ENCODE data around the gene XPNPEP3.
"Not testable (repeated sequence)": the region's sequence is repeated elsewhere in the genome, so short reads cannot be mapped to it uniquely, and the experiment has no call there.

XPNPEP3 gene

GRCh38 chr22:40862013-40862412 lies 5.1 kb downstream of the XPNPEP3 start, which contains the start of gene DNAJB7:
Gene DNAJB7, minus strand, starts transcription at chr22:40862113. Its CDS starts 119 bp downstream, at chr22:40861994.
- DNase-seq, result no peak

- DNase-seq, result no peak
Measured at GRCh38 chr22:40862537-40862936, 5.6 kb downstream of the XPNPEP3 start.

- DNase-seq, result no peak
Measured at GRCh38 chr22:40867109-40867508, 10.2 kb downstream of the XPNPEP3 start.

- DNase-seq, result not testable (repeated sequence)
Measured at GRCh38 chr22:40868379-40868778, 11.4 kb downstream of the XPNPEP3 start.

- DNase-seq, result no peak
Measured at GRCh38 chr22:40874016-40874415, 17.1 kb downstream of the XPNPEP3 start.

- no peak for DNase-seq
Measured at GRCh38 chr22:40875111-40875510, 18.2 kb downstream of the XPNPEP3 start.

GRCh38 chr22:40876907-40877306 lies 20.0 kb downstream of the XPNPEP3 start:
- no peak for DNase-seq

GRCh38 chr22:40877488-40877887 lies 20.5 kb downstream of the XPNPEP3 start:
- DNase-seq, result no peak

- no peak for DNase-seq
Measured at GRCh38 chr22:40878922-40879321, 22.0 kb downstream of the XPNPEP3 start.

GRCh38 chr22:40889116-40889515 lies 32.2 kb downstream of the XPNPEP3 start:
- no peak for DNase-seq

GRCh38 chr22:40890881-40891280 lies 33.9 kb downstream of the XPNPEP3 start:
- DNase-seq, result no peak

- no peak for DNase-seq
Measured at GRCh38 chr22:40894417-40894816, 37.5 kb downstream of the XPNPEP3 start.

- DNase-seq, result no peak
Measured at GRCh38 chr22:40898850-40899357, 42.0 kb downstream of the XPNPEP3 start.

GRCh38 chr22:40904101-40904500 lies 47.2 kb downstream of the XPNPEP3 start:
- no peak for DNase-seq

GRCh38 chr22:40908895-40909294 lies 51.9 kb downstream of the XPNPEP3 start:
- no peak for DNase-seq

- no peak for DNase-seq
Measured at GRCh38 chr22:40911772-40912171, 54.8 kb downstream of the XPNPEP3 start.

GRCh38 chr22:40912987-40913386 lies 56.0 kb downstream of the XPNPEP3 start:
- DNase-seq, result not testable (repeated sequence)

- DNase-seq, result no peak
Measured at GRCh38 chr22:40919446-40919845, 62.5 kb downstream of the XPNPEP3 start.

GRCh38 chr22:40920526-40920925 lies 63.6 kb downstream of the XPNPEP3 start:
- DNase-seq, result no peak

- no peak for DNase-seq
Measured at GRCh38 chr22:40922484-40923303, 65.7 kb downstream of the XPNPEP3 start.

GRCh38 chr22:40928657-40929056 lies 71.7 kb downstream of the XPNPEP3 start:
- no peak for DNase-seq

GRCh38 chr22:40932396-40932795 lies 75.4 kb downstream of the XPNPEP3 start:
- no peak for DNase-seq

- no peak for DNase-seq
Measured at GRCh38 chr22:40939202-40939601, 82.3 kb downstream of the XPNPEP3 start.

GRCh38 chr22:40950962-40951794 lies 94.2 kb downstream of the XPNPEP3 start, which contains the start of gene RBX1:
Gene RBX1, plus strand, starts transcription at chr22:40951378. Its CDS starts 21 bp downstream, at chr22:40951399.
- DNase-seq, result peak; percentile 99

Measured in CD4-positive, alpha-beta T cell treated with Interleukin-15 for 1 hour (primary cell).